A549 (cell line): ENCODE data around the gene TBC1D4. TPM values are rescaled to one million over a fixed set of nuclear protein-coding genes. Genes with fewer than 3 reads are reported as not detected.

Experiments used
- ATAC-seq, 2 experiments: fragments of 200-7000 bp in 1 of 2; fragments of >200 bp in 1 of 2; cut with Nextera tagmentation in 1 of 2; cut with Tn5 transposase in 1 of 2; 3 replicates each; pipeline versions ENCODE4 v1.8.0 to v1.9.1; 2018 to 2020; ENCODE audit warnings: mild to moderate bottlenecking in 1 of 2, moderate library complexity in 1 of 2
- CTCF ChIA-PET: fragments of 300-600 bp; sonication (Branson Sonifier 250); formaldehyde crosslinking; extraction: SDS; loops from one replicate; lab custom pipeline; 2021; ENCODE audit warnings: antibody characterized with exemption, inconsistent platforms; lab: Yijun Ruan, JAX
- POLR2A ChIA-PET: fragments of 350-600 bp; formaldehyde crosslinking; extraction: SDS; loops from one replicate; lab custom pipeline; 2021; ENCODE audit warnings: antibody characterized with exemption, inconsistent platforms; lab: Yijun Ruan, JAX
- DNase-seq, 2 experiments: peaks; one replicate each; pipeline versions ENCODE4 v3.0.0 to v3.0.0-alpha.2; 2011 to 2016; ENCODE audit warnings: low read depth in 1 of 2, low spot score in 1 of 2
- FAIRE-seq: peaks from 2 replicates; lab custom pipeline; 2011; peaks lifted over from hg19 to GRCh38; lab: Jason Lieb, UNC
- H3K27ac ChIP-seq, 2 experiments: fragments of >200 bp; sonication (Bioruptor Twin); formaldehyde crosslinking; 3 replicates each; pipeline ENCODE4 v1.5.1; 2016 to 2017
- H3K4me1 ChIP-seq: fragments of >200 bp; sonication (Bioruptor Twin); formaldehyde crosslinking; 3 replicates; pipeline ENCODE4 v1.6.1; 2016
- H3K4me2 ChIP-seq: fragments of >200 bp; sonication (Bioruptor Twin); formaldehyde crosslinking; 3 replicates; pipeline ENCODE4 v1.6.1; 2016
- H3K4me3 ChIP-seq: fragments of >200 bp; sonication (Bioruptor Twin); formaldehyde crosslinking; 3 replicates; pipeline ENCODE4 v1.5.1; 2016
- H3K9me3 ChIP-seq: fragments of >200 bp; sonication (Bioruptor Twin); formaldehyde crosslinking; 3 replicates; pipeline ENCODE4 v1.6.1; 2016
- BCL3 ChIP-seq: fragments of >200 bp; sonication (Bioruptor Twin); formaldehyde crosslinking; IDR thresholded peaks from 3 replicates; pipeline ENCODE4 v1.6.1; 2016
- BHLHE40 ChIP-seq: IDR thresholded peaks from 2 replicates; pipeline ENCODE4 v1.6.1; 2012; ENCODE audit warnings: low read depth, low read length, inconsistent platforms
- CBX2 ChIP-seq: fragments of 200-600 bp; sonication (generic); IDR thresholded peaks from 2 replicates; pipeline ENCODE4 v1.6.1; 2016; ENCODE audit warnings: low read depth, mild to moderate bottlenecking, borderline replicate concordance
- CBX8 ChIP-seq: fragments of 200-600 bp; sonication (generic); IDR thresholded peaks from 2 replicates; pipeline ENCODE4 v1.6.1; 2016
- CHD2 ChIP-seq: fragments of 150-350 bp; IDR thresholded peaks from 2 replicates; pipeline ENCODE4 v1.6.1; 2014; ENCODE audit warnings: low read length; ENCODE audit not compliant: partially characterized antibody
- CTCF ChIP-seq: fragments of >200 bp; sonication (Bioruptor Twin); formaldehyde crosslinking; IDR thresholded peaks from 3 replicates; pipeline ENCODE4 v1.5.1; 2016
- E2F6 ChIP-seq: IDR thresholded peaks from 2 replicates; pipeline ENCODE4 v1.6.1; 2012; ENCODE audit warnings: low read depth, borderline replicate concordance
- EHF ChIP-seq: fragments of 250-450 bp; sonication (Bioruptor Pico); IDR thresholded peaks from 2 replicates; pipeline ENCODE4 v1.5.0; 2020; ENCODE audit warnings: mild to moderate bottlenecking
- ESRRA ChIP-seq: fragments of 150-350 bp; IDR thresholded peaks from 2 replicates; pipeline ENCODE4 v1.6.1; 2014; ENCODE audit warnings: mild to moderate bottlenecking, low read length, borderline replicate concordance
- FOSB ChIP-seq: fragments of 250-450 bp; sonication (Bioruptor Pico); IDR thresholded peaks from 2 replicates; pipeline ENCODE4 v1.5.0; 2020; ENCODE audit warnings: mild to moderate bottlenecking, moderate library complexity
- HDAC2 ChIP-seq: fragments of 200-600 bp; sonication (generic); IDR thresholded peaks from 2 replicates; pipeline ENCODE4 v1.6.1; 2016
- HEYL ChIP-seq: fragments of 250-450 bp; sonication (Bioruptor Pico); IDR thresholded peaks from 2 replicates; pipeline ENCODE4 v1.8.0; 2021; ENCODE audit warnings: mild to moderate bottlenecking, moderate library complexity
- HOXB13 ChIP-seq: fragments of 250-450 bp; sonication (Bioruptor Pico); IDR thresholded peaks from 2 replicates; pipeline ENCODE4 v1.5.0; 2020; ENCODE audit warnings: low read depth, mild to moderate bottlenecking, moderate library complexity
- JUN ChIP-seq, 2 experiments: fragments of >200 bp; sonication (Bioruptor Twin); formaldehyde crosslinking; IDR thresholded peaks; 2 replicates in 1 of 2; 3 replicates in 1 of 2; pipeline ENCODE4 v1.6.1; 2016 to 2017
- MAFK ChIP-seq: fragments of 450-650 bp; IDR thresholded peaks from 2 replicates; pipeline ENCODE4 v1.6.1; 2014; ENCODE audit not compliant: partially characterized antibody
- MAZ ChIP-seq: fragments of 150-350 bp; IDR thresholded peaks from 2 replicates; pipeline ENCODE4 v1.6.1; 2014; ENCODE audit warnings: antibody characterized with exemption, low read depth, low read length, borderline replicate concordance
- NR3C1 ChIP-seq: fragments of >200 bp; sonication (Bioruptor Twin); formaldehyde crosslinking; IDR thresholded peaks from 3 replicates; pipeline ENCODE4 v1.6.1; 2017
- PHF8 ChIP-seq: fragments of 200-600 bp; sonication (generic); IDR thresholded peaks from 2 replicates; pipeline ENCODE4 v1.6.1; 2016; ENCODE audit warnings: low read depth, mild to moderate bottlenecking, antibody characterized with exemption, moderate library complexity, borderline replicate concordance
- RAD21 ChIP-seq, 2 experiments: fragments of >200 bp in 1 of 2; sonication (Bioruptor Twin) in 1 of 2; formaldehyde crosslinking in 1 of 2; IDR thresholded peaks in 1 of 2; conservative IDR thresholded peaks in 1 of 2; 2 replicates in 1 of 2; 3 replicates in 1 of 2; pipeline ENCODE4 v1.6.1; 2012 to 2018; ENCODE audit warnings: inconsistent platforms in 1 of 2
- RARB ChIP-seq: fragments of 250-450 bp; sonication (Bioruptor Pico); IDR thresholded peaks from 2 replicates; pipeline ENCODE4 v1.8.0; 2021; ENCODE audit warnings: mild to moderate bottlenecking, moderate library complexity
- RCOR1 ChIP-seq: fragments of 150-350 bp; IDR thresholded peaks from 2 replicates; pipeline ENCODE4 v1.6.1; 2014; ENCODE audit warnings: antibody characterized with exemption, low read length, low read depth
- SREBF2 ChIP-seq: fragments of 450-650 bp; IDR thresholded peaks from 2 replicates; pipeline ENCODE4 v1.6.1; 2014; ENCODE audit warnings: mild to moderate bottlenecking, moderate library complexity
- TFCP2L1 ChIP-seq: fragments of 250-450 bp; sonication (Bioruptor Pico); IDR thresholded peaks from 2 replicates; pipeline ENCODE4 v1.5.0; 2021; ENCODE audit warnings: mild to moderate bottlenecking
- TP53 ChIP-seq: fragments of 250-450 bp; sonication (Bioruptor Pico); IDR thresholded peaks from 2 replicates; pipeline ENCODE4 v1.5.0; 2021; ENCODE audit warnings: mild to moderate bottlenecking, moderate library complexity
- ZC3H11A ChIP-seq: fragments of 450-650 bp; IDR thresholded peaks from 2 replicates; pipeline ENCODE4 v1.6.1; 2014; ENCODE audit warnings: antibody characterized with exemption, mild to moderate bottlenecking
- ZNF302 ChIP-seq: fragments of 250-450 bp; sonication (Bioruptor Pico); IDR thresholded peaks from 2 replicates; pipeline ENCODE4 v1.9.0; 2021; ENCODE audit warnings: inconsistent platforms, mild to moderate bottlenecking, moderate library complexity
- ZSCAN20 ChIP-seq: fragments of 250-450 bp; sonication (Bioruptor Pico); IDR thresholded peaks from 2 replicates; pipeline ENCODE4 v1.8.0; 2022; ENCODE audit warnings: mild to moderate bottlenecking, moderate library complexity
- WGBS: methylation state at CpG from one replicate; pipeline ENCODE4 v1.1.6; 2017; ENCODE audit errors: missing lambda C conversion rate; 5-methylcytosine and 5-hydroxymethylcytosine counted together
- polyA plus RNA-seq, 4 experiments: library from polyadenylated mRNA; depleted of rRNA in 3 of 4; stranded (reverse); fragments of >200 nt; fragmentation: RNase III in 1 of 4; extraction: RNeasy Plus Mini Kit Qiagen cat#74134 plus additional on column Dnase treatment in 1 of 4; gene quantifications; 2 replicates in 3 of 4; 3 replicates in 1 of 4; pipeline ENCODE4 v1.2.3, GENCODE V29; 2011 to 2017
- TF ChIP-seq, protein P1 (sequence below): fragments of 450-650 bp; IDR thresholded peaks from 2 replicates; pipeline ENCODE4 v1.6.1; 2014; ENCODE audit warnings: antibody characterized with exemption
- TF ChIP-seq, protein P2 (sequence below): fragments of 250-450 bp; sonication (Bioruptor Pico); IDR thresholded peaks from 2 replicates; pipeline ENCODE4 v1.5.0; 2021; ENCODE audit warnings: mild to moderate bottlenecking, moderate library complexity, borderline replicate concordance

The TBC1D4 gene
- polyA plus RNA-seq, 2 of the 4 experiments (the other 2 are of a cell fraction) = 9.5 to 12.5 TPM

DNA sequence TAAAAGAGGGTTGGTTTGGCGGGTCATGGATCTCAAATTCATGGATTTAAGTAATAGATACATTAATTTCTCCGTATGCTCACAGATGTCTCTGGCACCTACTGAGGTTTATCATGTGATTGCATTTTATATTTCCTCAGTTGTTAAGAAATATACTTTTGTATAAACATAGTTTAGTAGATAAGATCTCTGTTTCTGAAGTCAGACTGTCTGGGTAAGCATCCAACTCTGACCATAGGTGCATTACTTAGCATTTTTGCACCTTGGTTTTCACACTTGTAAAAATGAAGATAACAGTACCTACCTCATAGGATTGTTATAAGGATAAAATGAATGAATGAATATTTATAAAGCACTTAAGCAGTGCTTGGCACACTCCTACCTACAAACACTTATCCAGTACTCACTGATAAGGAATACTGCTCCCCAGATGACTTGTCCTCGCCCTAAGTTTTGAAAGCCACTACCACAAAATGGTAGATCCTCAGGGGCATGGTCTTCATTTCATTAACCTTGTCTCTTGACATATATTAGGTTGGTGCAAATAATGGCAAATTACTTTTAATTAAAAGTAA, 29.2 kb upstream of the TBC1D4 start:
- POLR2A ChIA-PET = no interaction called here
- TF ChIP-seq RARB = no peak
- TF ChIP-seq TFCP2L1 (CRISPR knock-in tag) = no peak
- no peak for TF ChIP-seq HEYL (CRISPR knock-in tag)
- no peak for TF ChIP-seq MAZ
- TF ChIP-seq ESRRA = no peak
- no peak for TF ChIP-seq CTCF
- no peak for TF ChIP-seq RAD21 (conservative IDR thresholded peaks at IDR 0.05 in 1 of 2, IDR thresholded peaks at IDR 0.05 in 1 of 2)
- TF ChIP-seq, protein P1, sequence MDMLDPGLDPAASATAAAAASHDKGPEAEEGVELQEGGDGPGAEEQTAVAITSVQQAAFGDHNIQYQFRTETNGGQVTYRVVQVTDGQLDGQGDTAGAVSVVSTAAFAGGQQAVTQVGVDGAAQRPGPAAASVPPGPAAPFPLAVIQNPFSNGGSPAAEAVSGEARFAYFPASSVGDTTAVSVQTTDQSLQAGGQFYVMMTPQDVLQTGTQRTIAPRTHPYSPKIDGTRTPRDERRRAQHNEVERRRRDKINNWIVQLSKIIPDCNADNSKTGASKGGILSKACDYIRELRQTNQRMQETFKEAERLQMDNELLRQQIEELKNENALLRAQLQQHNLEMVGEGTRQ = no peak
- TF ChIP-seq ZNF302 = no peak
- no peak for TF ChIP-seq HDAC2
- TF ChIP-seq, protein P2, sequence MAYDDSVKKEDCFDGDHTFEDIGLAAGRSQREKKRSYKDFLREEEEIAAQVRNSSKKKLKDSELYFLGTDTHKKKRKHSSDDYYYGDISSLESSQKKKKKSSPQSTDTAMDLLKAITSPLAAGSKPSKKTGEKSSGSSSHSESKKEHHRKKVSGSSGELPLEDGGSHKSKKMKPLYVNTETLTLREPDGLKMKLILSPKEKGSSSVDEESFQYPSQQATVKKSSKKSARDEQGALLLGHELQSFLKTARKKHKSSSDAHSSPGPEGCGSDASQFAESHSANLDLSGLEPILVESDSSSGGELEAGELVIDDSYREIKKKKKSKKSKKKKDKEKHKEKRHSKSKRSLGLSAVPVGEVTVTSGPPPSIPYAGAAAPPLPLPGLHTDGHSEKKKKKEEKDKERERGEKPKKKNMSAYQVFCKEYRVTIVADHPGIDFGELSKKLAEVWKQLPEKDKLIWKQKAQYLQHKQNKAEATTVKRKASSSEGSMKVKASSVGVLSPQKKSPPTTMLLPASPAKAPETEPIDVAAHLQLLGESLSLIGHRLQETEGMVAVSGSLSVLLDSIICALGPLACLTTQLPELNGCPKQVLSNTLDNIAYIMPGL (CRISPR knock-in tag) = no peak
- no peak for TF ChIP-seq E2F6
- TF ChIP-seq MAFK = no peak
- TF ChIP-seq NR3C1 = no peak
- no peak for TF ChIP-seq TP53 (CRISPR knock-in tag)
- TF ChIP-seq EHF (CRISPR knock-in tag) = no peak
- TF ChIP-seq ZC3H11A = no peak
- H3K9me3 ChIP-seq = no peaks in the 10 kb centered on the region
- FAIRE-seq = no peak
- WGBS = 90% methylated on average over 3 of the region's 3 CpGs
- no peak for DNase-seq
- H3K4me1 ChIP-seq = no peaks in the 10 kb centered on the region
- CTCF ChIA-PET = no interaction called here
- no peak for ATAC-seq
- H3K27ac ChIP-seq = no peak overlapping the region
- H3K4me2 ChIP-seq = no peak overlapping the region
- no peak overlapping the region for H3K4me3 ChIP-seq

- POLR2A ChIA-PET = no interaction called here
- ATAC-seq = no peak
Observed at GRCh38 chr13:75508002-75508548, 26.1 kb upstream of the TBC1D4 start.

More at GRCh38 chr13:75508002-75508548, 26.1 kb upstream of the TBC1D4 start:
- DNase-seq (no peak), FAIRE-seq (no peak)
- H3K4me1 ChIP-seq = no peaks in the 10 kb centered on the region
- no peak overlapping the region for H3K4me3 ChIP-seq
- CTCF ChIA-PET = interaction anchor here (0.5 to 1.2 kb wide), 2 partner anchors 32 to 136 kb away, joined by 3 read pairs; no protein-coding TSS in a partner anchor
- 73% methylated on average over 3 of the region's 6 CpGs for WGBS
- H3K9me3 ChIP-seq = no peaks in the 10 kb centered on the region
- TF ChIP-seq NR3C1 (no peak), SREBF2 (no peak), HOXB13 (CRISPR knock-in tag) (no peak), ZNF302 (no peak), CBX2 (no peak), BCL3 (no peak), EHF (CRISPR knock-in tag) (no peak), BHLHE40 (no peak), RCOR1 (no peak), JUN (IDR thresholded peaks at IDR 0.05) (no peak), FOSB (CRISPR knock-in tag) (no peak), CBX8 (no peak), ZSCAN20 (CRISPR knock-in tag) (no peak), CHD2 (no peak), PHF8 (no peak), E2F6 (no peak), HDAC2 (no peak)
- TF ChIP-seq, protein P1 = no peak
- no peak overlapping the region for H3K4me2 ChIP-seq
- H3K27ac ChIP-seq = no peak overlapping the region
